GM21723 (cell line): ENCODE results near the gene SLC35A3.
"Not testable (repeated sequence)": the region's sequence is repeated elsewhere in the genome, so short reads cannot be mapped to it uniquely, and the experiment has no call there.

Experiments
- ATAC-seq: cut with Tn5 transposase; IDR thresholded peaks from one replicate; pipeline ENCODE4 v1.9.1; 2021; ENCODE audit warnings: mild to moderate bottlenecking, moderate library complexity; ENCODE audit not compliant: unreplicated experiment

SLC35A3 gene

DNA sequence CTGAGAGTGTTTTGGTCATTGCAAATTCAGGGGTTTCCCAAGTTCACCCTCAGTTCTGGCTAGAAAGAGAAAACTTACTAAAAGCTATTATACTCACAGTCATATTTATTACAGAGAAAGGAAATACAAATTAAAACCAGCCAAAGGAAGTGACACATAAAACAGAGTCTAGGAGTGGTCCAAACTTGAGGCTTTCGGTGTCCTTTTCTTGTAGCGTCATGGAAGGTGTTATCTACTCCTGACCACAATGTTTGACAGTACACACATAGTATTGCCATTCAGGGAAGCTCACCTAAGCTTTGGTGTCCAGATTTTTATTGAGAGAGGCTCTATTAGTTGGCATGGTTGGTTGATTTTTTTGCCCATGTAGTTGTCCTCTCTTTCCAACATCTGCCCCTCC is 59.0 kb downstream of the SLC35A3 start:
- no peak for ATAC-seq

DNA sequence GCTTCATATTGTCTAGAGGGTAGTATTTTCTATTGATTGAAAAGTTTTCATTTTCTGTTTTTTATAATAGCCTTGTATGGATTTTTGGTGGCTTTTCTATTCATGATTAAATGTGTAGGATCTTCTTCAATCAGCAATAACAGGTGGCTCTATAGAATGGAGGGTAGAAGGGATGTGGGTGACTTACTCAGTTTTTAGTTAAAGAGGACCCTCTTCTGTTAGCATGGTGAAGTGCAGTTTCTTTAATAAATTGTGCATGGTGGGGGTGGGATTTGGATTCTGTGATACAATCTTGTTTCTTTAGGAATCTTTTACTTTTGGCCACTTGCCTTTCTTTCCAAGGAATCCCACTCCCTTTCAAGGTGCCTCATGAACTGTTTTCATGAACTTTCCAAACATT is 64.7 kb downstream of the SLC35A3 start:
- no peak for ATAC-seq

DNA sequence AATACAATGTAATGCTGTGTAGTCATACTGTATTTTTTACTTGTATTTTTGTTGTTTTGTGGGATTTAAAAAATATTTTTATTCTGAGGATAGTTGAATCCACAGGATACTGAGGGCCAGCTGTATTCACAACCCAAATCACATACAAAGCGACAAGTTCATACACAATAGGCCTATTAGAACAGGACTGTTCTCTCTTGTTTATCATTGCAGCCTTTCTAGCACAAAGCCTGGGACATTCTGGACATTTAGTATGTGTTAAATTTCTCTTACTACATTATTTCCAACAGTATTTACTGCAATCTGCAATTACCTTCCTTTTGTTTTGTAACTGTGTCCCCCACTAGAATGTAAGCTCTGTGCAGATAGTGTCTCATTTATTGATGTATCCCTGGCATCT is 65.4 kb downstream of the SLC35A3 start:
- no peak for ATAC-seq

DNA sequence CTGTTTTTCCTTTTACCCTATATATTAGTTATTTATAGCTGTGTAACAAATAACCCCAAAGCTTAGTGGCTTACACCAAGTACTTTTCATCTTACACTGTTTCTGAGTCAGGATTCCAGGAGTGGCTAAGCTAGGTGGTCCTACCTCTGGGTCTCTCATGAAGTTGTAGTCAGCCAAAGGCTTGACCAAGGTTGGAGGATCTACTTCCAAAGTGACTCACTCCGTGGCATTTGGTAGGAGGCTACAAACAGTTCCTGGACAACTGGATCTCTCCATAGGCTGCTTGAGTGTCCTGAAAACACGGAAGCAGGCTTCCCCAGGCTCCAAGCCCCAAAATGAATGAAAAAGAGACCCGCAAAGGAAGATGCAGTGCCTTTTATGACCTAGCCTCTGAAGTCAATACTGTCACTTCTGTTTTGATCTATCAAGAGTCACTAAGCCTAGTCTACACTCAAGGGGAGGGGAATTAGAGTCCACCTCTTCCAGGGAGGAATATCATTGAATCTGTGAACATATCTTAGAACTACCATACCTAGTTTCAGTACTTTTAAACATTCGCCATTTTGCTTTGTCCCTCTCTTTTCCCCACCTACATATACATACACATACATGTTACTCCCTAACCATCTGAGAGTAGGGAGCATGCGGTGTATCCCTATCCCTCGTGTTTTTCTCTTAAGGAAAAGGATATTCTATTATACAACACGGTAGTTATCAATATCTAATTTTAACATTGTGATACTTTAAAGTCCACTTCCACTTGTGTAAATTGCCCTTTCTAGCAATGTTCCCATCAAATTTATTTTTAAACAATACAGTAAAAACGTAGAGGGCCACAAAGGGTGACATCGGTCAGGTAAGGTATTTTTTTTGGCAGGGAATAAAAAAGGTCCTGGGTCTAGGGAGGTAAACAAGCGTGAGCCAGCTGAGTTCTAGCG is 67.2 kb downstream of the SLC35A3 start:
- ATAC-seq = peak; percentile 4

DNA sequence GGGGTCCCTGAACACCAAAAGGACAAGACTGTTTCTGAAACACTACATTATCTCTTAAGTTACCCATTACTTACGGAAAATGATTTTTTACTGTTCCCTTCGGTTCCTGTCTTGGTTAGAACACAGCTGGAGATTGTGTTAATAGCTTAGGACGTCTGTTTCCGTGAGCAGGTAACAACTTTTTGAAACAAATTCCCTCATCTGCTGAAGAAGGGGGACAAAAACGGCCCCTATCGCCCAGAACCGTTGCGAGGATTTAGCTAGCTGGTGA is 67.8 kb downstream of the SLC35A3 start:
- ATAC-seq = no peak

DNA sequence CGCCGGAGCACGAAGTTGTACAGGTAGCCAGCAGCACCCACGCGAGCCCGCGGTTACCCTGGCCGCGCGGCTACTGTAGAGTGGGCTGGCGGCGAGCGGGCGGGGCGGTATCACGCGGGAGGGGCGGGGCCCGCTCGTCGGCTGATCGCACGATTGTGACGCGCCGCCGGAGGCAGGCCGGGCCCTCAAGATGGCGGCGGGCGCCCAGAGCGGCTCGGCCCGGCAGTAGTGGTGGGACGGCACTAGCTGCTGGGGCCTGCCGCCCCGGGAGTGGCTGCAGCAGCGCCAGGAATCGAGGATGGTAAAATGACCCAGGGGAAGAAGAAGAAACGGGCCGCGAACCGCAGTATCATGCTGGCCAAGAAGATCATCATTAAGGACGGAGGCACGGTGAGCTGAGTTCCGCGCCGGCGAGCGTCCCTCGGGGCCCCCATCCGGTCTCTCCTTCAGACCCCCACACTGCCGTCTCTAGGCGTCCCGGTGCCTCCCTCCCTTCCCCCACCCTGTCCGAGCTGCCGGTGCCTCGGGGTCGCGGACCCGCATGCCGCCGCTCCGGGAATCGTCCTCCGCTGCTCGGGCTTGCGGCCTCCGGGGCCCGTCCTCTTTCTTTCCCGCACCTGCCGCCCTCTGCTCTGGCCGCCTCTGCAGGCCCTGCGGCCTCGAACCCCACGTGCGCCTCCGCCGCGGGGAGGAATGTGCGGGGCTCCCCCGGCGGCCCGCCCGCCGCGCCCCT is 68.3 kb downstream of the SLC35A3 start:
- peak; percentile 88 for ATAC-seq

DNA sequence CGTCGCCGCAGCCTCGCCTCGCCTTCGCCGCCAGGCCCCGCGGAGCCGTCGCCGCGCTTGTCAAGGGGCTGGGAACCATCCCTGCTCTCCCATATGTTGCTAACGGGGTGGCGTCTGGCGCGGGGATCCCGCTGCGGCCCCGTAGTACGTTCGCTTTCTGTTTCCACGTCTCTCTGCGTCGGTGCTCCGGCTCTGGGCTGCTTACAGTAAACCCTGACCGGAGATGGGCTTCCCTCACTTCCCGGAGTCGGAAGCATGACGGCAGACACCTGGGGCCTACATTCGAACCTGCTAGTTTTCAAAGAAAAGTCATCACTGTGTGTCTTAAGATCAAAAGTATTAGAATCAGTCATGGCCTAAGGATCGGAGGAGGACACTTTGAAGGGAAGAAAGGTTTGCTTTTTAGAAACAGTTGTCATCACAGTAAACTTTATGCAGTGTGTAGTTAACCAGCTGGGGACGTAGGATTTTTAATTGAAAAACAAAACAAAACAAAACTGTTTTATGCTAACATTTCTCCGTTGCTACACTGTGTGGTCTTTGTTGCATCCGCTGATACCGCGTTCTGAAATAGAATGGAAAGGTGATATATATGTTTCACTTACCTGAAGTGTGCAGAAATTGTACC is 69.0 kb downstream of the SLC35A3 start:
- peak; percentile 50 for ATAC-seq

DNA sequence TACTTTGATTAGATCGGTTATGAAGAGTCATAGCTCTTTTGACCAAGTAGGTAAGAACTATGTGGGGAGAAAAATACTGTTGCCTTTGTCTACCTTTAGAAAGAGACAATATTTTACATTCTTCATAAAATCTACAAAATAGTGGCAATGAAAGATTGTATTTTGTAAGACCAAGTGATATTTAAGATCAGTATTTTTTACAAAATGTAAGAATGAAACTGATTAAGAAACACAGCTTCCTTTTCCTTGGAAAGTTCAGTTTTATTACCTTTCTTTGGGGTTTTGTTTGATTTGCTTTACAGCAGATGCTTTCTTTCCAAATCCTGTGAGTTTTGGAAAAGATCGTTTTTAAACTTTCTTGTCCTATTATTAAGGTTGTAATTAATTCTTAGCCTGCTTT is 69.8 kb downstream of the SLC35A3 start:
- no peak for ATAC-seq

DNA sequence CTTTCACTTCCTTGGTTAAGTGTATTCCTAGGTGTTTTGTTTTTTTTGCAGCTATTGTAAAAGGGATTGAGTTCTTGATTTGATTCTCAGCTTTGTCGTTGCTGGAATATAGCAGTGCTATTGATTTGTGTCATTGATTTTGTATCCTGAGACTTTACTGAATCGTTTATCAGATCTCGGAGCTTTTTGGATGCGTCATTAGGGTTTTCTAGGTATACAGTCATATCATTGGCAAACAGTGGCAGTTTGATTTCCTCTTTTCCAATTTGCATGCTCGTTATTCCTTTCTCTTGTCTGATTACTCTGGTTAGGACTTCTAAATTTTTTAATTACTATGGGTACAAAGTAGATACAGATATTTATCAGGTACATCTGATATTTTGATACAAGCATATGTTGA is 75.4 kb downstream of the SLC35A3 start:
- ATAC-seq = no peak

DNA sequence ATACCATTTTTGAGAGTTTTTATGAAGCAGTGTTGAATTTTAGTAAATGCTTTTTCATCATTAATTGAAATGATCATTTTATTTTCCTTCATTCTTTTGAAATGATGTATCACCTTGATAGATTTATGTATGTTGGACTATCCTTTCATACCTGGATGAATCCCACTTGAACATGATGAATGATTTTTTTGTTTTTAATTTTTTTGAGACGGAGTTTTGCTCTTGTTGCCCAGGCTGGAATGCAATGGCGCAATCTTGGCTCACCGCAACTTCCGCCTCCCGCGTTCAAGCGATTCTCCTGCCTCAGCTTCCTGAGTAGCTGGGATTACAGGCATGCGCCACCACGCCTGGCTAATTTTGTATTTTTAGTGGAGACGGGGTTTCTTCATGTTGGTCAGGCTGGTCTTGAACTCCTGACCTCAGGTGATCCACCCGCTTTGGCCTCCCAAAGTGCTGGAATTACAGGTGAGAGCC is 77.5 kb downstream of the SLC35A3 start:
- ATAC-seq = not testable (repeated sequence)

DNA sequence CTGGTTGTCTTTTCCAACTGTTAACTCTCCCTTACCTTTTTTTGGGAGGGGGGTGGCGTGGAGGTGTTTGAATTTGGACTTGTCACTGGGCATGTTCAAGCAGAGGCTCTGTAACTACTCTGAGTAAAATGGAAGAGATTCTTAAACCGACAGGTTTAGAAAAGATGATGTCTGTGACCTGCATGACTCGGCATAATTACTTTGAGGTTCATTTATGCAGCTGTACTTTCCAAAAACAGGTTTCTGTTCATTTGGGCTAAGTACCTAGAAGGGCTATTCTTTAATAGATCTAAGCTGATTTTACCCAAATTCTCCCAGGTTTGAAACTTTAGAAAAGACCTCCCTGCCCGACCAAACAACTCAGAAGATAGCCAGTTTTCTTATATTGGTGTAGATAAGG is 80.3 kb downstream of the SLC35A3 start:
- ATAC-seq = no peak

DNA sequence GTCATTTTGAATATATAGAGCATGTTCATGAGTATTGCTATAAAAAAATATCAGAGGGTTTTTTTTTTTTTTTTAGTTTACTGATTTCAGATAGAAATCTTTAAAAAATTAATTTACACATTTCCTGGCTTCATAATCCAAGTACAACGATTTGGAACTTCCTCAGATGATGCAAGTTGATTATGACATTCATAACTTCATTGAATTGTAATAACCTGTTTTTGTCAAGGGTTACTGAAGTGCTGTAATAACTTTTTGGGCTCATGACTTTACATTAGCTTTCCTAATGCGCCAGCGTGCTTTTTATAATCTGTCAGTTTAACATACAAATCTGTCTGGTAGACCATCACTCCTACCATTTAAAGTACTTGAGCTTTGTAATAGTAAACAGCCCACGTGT is 81.6 kb downstream of the SLC35A3 start:
- no peak for ATAC-seq

DNA sequence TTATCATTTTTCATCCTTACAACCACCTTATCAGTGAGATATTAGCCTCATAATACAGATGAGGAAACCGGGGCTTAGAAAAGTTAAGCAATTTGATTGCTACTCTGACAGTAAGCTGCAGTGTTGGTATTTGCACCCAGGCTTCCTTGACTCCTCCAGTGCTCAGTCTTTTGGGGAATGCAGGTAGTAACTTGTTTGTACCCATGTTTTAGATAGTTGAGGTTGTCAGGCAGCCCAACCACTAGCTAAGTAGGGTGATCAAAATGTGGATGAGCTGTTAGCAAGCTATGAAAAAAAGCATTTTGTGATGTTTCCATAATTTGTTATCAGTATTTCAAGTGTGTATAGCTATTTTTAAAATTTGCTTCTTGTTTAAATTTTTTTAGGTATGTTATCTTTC is 82.1 kb downstream of the SLC35A3 start:
- no peak for ATAC-seq

DNA sequence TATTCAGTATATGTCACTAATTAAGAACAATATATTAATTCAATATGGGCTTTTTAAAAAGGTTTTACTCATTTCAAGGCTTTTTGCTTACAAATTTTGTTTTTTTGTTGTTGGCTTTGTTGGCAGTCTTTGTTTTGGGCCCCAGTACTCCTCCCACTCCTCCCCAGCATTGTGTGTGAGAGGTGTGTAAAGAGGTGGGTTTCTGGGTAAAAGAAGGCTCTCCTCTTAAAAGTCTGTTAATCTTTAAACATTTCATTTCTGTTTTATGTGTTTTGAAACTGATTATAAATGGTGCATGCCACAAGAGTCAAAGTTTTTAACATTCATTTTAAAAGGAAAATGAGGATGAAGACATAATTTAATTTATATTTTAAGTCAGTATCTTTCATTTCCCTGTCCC is 83.3 kb downstream of the SLC35A3 start:
- ATAC-seq = no peak

DNA sequence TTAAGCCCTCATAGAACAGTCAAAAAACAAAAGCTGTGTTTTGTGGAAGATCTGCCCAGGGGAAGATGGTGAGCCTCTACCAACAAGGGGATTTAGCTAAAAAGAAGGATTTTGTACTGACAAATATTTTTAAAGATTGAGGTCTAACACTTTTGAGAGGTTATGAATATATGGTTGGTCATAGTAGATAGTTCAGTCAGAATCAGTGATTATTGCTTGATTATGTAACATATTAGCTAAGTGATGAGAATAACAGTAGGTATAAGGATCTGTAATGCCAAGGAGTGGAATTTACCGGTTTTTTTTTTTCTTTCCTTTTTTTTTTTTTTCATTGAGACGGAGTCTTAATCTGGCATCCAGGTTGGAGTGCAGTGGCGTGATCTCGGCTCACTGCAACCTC is 83.9 kb downstream of the SLC35A3 start:
- ATAC-seq = no peak

DNA sequence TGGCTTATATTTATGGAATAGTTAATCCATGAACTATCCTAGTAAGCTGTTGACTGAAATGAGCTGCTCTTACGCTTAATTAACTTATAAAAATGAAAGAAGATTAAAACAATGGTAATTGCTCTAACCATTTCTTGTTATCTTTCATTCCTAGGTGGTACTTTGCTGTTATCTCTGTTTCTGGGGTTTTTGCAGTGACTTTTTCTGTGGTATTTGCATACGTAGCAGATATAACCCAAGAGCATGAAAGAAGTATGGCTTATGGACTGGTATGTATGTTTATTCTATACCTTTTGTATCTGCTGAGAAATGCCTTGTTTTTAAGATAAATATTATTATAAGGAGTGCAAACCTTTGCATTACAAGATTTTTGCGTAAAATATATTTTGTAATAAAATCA is 91.9 kb downstream of the SLC35A3 start:
- no peak for ATAC-seq

DNA sequence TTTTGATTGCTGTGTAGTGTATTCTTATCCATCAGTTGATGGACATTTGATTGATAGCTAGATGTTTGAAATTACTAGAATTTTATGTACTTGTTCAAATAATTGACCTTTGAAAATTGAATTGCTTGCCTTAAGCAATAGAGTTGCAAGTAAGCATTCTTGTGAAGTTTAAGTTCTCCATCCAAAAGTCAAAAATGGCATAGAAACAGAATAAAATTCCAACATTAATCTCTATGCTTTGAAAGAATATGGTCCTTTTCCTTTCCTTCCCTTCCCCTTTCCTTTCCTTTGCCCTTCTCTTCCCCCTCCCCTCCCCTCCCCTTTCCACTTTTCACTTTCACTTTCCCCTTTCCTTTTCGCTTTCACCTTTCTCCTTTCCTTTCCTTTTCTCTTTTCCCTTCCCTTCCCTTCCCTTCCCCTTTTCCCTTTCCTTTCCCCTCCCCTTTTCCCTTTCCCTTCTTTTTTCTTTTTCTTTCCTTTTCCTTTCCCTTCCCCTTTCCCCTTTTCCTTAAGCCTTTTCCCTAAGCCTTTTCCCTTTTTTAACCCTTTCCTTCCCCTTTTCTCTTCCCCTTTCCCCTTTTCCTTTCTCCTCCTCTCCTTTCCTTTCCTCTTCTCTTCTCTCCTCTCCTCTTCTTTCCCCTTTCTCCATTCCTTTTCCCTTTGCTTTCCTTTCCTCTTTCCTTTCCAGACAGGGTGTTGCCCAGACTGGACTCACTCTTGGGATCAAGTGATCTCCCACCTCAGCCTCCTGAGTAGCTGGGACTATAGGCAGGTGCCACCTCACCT is 95.6 kb downstream of the SLC35A3 start:
- ATAC-seq = no peak

DNA sequence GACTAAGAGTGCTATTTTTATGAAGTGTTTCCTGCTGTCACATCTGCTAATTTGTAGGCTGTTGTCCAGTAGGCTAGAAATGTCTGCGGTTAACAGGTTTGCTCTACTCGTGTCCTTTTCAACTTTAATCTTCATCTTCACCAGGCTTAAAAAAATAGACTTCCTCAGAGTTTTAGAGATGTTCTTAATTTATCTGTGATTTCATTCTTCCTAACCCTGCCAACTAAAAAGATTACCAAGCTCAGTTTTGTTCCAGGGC is 96.1 kb downstream of the SLC35A3 start:
- no peak for ATAC-seq

DNA sequence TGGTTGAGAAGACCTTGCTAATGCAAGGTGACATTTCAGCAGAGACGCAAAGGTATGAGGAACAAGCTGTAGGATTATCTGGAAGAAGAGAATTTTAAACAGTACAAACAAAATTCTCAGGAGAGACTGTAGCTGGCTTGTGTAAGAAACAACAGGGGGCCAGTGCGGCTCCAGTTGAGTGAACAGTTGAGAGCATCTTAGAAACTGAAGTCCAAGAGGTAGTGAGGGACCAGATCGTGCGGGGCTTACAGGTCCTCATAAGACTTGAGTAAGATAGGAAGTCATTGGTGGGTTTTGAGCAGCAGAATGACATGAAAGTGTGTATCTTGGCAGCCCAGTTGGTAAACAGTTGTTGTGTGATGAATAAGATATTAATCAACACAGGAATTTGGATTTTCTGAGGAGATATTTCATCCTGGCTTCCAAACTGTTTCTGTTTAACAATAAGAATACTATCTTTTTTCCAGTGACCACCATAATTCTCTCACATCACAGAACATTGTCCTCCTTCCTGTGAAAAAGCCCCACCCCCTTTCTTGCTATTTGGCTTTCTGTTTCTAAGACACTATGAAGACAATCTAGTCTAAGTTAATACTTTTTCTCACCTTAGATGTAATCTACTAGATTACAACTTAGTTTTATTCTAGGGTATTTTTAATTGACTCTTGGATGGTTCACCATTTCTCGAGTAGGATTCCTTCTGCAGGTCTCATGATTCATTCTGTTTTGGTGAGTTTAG is 100.6 kb downstream of the SLC35A3 start:
- ATAC-seq = no peak

DNA sequence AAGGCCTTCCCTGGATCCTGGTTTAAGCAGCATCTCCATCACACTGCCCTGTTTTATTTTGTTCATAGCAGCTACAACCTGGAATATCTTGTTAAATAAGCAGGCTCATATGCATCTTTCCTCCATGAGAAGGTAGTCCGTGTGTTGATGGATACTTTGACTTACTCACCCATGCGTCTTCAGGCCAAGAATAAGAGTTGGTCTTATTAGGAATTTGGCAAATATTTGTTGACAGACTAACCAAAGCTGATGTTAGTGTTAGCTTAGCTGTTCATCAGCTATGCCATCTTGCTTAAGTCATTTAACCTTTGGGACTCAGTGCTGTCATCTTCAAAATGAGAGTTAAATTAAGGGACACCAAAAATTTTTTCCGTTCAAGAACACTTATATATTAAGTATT is 103.7 kb downstream of the SLC35A3 start:
- no peak for ATAC-seq
